HG02642 (cell line): Measurements from ENCODE around the gene PDAP1.
A peak's percentile ranks its signal among the peaks of the same experiment; 100 is the strongest.
"Not testable (repeated sequence)": the region's sequence is repeated elsewhere in the genome, so short reads cannot be mapped to it uniquely, and the experiment has no call there.

Experiments used
- ATAC-seq: cut with Tn5 transposase; IDR thresholded peaks from one replicate; pipeline ENCODE4 v1.9.1; 2021; ENCODE audit warnings: mild to moderate bottlenecking; ENCODE audit not compliant: unreplicated experiment, poor library complexity

PDAP1 gene

DNA sequence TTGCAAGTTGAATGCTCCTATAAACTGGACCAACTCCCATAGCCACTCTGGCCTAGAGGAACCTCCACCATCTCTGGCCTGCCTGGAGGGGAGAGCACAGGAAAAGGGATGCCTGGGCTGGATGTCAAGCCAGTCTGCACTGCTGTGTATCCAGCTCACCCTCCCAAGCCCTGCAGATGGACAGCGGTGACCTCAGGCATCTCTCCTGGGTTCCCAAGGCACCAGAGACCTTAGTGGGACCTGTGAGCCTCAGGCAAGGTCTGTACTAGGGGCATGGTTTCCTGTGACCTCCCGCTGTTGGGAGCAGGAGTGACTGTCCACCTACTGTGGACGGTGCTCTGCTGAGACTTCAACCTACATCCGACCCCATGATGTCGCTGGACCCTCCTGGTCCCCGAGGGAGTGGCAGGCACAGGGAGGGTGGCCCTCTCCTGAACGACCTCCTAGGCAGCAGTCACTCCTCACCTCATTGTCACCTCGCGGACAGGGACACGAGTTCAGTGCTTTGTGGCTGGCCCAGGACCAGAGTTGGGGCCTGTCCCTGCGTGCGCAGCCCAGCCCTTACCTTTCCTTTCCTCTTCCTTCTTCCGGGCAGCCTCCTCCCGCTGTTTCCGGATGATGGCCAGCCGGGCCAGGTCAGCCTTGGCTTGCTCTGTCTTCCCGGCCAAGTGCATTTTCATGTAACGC, 11.0 kb downstream of the PDAP1 start:
- ATAC-seq, result no peak

DNA sequence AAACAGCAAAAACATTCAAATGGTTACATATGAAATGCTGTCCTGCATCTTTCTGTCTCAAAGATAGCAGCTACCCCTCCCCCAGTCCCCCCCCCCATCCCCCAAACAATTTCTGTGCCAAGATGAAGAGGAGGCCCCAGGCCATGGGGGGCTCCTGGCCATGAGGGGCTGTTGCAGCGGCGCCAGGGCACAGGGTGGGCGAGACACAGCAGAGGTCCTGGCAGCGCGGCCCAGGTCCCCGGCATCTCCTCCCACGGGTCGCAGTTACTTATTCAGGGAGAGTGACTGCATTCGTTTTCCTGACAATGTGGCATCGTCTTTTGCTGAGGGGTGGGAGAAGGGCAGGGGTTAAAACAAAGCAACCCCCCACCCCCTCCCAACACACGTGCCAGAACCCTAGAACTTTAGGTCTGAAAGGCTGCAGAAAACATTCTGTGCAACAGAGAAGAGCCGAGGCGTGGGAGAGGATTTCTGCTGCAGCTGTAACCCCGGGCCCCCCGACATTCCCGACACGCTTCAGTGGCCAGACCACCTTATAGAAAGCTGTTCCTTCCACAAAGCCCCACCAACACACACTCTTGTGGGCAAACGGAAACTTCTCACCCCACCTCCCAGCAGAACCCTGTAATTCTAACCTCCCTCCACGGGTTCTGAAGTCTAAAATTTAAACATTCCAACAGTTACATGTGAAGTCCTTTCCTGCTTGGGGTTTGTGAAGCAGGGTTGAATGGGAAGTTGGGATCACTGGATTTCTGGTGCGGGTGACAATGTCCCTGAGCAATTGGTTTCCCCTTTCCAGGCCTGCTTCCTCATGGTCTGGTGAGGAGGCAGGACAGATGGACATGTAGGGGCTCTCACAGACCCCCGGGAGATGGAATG, 11.7 kb downstream of the PDAP1 start:
- no peak for ATAC-seq

DNA sequence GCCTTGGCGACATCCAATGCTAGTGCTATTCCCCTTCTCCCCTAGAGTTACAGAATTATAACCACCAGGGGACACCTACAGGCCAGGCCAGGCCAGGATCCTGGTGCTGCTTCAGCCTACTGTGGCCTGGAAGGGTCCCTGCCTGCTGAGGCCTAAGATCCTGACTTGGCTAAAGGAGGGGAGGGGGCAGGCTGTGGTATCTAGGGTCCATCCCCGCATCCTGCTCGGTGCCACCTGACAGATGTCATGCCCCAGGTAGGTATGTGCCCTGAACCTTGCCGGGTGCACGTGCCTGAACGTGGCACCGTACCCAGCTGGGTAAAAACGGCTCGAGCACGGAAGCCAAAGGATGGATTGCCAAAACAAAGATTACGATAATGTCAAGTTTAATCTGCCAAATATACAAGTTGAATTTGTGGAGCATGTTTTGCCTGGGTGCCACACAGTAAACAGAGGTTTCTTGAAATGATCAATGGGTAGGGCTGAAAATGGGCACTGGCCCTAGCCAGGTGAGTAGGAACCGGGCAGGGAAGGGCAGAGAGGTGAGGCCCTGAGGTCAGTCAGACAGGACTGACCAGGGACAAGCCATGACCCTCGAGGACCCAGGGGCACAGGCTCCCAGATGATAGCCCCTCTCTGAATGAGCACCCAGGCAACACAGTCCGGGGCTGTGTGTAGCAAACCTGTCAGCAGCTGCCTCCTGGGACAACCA, 12.6 kb downstream of the PDAP1 start:
- ATAC-seq, result no peak

DNA sequence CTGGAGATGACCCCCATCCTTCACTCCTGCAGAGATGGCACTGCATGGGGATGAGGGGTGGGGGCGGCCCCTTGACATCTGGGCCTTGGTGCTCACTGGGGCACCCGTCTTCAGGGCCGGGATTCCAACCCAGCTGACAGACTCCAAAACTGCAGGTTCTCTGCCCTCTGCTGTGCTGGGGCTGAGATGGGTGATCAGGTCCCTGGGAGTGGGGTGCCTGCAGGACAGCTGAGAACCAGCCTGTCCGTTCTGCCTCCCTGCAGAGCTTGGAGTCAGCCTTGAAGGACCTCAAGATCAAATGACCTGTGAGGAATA, 14.3 kb downstream of the PDAP1 start:
- no peak for ATAC-seq

DNA sequence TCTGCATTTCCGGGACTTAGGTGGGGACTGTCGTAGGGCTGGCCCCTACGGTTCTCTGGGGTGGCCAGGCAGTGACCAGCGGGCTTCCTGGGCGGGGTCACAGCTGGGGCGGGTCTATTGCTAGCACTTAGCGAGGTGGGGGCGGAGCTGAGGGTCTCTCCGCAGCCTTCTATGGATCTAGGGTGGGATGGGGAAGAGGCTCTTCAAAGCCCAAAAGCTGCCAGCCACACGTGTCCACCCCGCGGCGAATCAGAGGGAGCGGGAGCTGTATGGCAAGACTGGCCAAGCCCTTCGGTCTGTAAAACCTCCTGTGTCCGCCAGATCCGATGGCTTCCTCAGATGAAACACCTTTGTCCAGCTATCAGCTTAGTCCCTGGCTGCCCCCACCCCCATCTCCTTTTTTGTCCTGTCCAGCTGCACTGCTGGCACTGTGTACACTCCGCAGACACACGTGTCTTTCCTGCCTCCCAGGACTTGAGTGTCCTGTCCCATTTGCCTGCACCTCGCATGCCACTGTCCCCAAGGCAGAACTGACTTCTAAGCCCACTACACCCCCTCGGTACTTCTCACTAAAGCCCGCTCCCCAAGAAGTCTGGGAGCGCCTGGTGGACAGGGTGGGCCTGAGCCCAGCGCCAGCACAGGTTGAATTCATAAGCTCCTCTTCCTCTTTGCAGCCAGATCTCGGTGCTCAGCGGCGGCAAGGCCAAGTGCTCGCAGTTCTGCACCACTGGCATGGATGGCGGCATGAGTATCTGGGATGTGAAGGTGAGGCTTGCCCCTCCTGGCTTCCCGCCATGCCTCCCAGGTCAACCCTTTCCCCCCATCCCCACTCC, 14.8 kb downstream of the PDAP1 start:
- ATAC-seq, result peak; percentile 4

DNA sequence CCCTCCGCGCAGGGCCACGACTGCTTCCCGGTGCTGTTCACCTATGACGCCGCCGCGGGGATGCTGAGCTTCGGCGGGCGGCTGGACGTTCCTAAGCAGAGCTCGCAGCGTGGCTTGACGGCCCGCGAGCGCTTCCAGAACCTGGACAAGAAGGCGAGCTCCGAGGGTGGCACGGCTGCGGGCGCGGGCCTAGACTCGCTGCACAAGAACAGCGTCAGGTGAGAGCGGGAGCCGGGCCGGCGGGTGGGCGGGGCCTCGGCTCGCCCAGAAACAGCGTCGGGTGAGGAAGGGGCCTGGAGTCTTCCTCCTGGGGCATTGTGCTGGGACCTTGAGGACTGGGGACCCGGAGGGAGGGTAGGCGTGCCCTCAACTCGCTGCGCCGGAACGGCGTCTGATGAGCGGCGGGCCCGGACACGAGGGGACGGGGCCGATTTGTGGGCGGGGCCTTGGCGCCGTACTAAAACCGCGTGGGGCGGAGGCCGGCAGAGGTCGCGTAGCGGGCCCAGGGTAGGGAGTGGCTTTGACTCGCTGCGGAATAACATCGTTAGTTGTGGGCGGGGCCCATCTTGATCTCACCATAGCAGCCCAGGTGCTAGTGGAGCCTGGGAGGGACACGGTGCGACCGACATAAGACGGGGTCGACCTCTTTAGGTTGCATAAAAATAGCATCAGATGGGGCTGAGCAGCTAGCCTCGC, 15.6 kb downstream of the PDAP1 start:
- peak; percentile 50 for ATAC-seq

DNA sequence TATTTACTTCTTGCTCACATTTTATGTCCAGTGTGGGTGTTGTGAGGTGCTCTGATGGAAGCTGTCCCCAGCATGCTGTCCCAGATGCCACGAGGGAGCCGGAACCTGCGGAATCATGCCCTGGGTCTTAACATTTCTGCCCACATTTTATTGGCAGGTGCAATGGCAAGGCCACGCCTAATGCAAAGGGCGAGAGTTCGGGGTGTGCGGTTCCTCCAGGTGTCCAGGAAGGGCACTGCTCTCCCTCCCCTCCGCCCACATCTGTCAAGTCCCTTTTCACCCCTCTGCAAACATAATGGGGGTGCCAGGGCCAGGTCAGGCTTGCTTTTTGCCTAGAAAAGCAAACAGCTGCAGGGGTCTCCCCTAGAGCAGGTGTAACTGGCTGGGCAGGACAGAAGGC, 16.4 kb downstream of the PDAP1 start:
- ATAC-seq, result no peak

DNA sequence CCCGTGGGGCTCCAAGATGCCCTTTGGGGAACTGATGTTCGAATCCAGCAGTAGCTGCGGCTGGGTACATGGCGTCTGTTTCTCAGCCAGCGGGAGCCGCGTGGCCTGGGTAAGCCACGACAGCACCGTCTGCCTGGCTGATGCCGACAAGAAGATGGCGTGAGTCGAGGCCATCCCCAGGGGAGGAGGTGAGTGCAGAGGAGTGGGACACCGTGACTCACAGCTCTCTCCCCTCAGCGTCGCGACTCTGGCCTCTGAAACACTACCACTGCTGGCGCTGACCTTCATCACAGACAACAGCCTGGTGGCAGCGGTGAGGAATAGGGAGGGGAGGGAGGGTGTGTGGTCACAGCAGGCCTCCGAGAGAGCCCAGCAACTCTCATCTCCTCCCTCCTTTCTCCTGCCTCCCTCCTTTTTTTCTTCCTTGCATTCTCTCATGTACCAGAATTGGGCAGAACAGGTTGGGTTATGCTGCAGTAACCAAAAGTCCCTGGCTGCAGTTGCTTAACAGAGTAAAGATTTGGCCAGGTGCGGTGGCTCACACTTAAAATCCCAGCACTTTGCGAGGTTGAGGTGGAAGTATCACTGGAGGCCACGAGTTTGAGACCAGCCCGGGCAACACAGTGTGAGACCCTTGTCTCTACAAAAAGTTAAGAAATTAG, 17.3 kb downstream of the PDAP1 start:
- no peak for ATAC-seq

DNA sequence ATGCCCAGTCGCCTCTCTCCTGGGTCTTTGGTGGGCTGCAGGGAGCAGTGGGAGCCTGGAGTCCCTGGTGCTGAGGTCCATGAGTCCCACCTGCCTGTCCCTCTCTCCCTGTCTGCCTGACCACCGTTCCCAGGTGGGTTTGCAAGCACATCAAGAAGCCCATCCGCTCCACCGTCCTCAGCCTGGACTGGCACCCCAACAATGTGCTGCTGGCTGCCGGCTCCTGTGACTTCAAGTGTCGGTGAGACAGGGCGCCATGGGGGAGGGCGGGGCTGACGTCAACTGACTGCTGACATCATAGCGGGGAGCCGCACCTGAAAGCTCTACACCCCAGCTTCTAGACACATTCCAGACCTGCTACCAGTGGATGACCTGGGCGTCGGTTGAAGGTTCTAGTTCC, 18.6 kb downstream of the PDAP1 start:
- no peak for ATAC-seq

DNA sequence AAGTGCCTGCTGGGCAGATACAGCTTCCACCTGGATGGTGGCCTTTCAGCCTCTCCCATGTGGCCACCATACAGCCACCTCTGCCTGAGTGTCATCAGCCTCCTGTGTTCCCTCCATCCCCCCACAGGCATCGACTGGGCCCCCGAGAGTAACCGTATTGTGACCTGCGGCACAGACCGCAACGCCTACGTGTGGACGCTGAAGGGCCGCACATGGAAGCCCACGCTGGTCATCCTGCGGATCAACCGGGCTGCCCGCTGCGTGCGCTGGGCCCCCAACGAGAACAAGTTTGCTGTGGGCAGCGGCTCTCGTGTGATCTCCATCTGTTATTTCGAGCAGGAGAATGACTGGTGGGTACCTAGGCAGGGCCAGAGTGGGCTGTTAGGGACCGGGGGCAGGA, 20.5 kb downstream of the PDAP1 start:
- no peak for ATAC-seq

DNA sequence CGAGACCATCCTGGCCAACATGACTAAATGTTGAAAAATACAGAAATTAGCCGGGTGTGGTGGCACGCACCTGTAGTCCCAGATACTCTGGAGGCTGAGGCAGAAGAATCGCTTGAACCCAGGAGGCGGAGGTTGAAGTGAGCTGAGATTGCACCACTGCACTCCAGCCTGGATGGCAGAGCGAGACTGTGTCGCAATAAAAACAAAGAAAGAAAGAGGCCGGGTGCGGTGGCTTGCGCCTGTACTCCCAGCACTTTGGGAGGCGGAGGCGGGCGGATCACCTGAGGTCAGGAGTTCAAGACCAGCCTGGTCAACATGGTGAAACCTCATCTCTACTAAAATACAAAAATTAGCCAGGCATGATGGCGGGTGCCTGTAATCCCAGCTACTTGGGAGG, 21.2 kb downstream of the PDAP1 start:
- ATAC-seq, result not testable (repeated sequence)

DNA sequence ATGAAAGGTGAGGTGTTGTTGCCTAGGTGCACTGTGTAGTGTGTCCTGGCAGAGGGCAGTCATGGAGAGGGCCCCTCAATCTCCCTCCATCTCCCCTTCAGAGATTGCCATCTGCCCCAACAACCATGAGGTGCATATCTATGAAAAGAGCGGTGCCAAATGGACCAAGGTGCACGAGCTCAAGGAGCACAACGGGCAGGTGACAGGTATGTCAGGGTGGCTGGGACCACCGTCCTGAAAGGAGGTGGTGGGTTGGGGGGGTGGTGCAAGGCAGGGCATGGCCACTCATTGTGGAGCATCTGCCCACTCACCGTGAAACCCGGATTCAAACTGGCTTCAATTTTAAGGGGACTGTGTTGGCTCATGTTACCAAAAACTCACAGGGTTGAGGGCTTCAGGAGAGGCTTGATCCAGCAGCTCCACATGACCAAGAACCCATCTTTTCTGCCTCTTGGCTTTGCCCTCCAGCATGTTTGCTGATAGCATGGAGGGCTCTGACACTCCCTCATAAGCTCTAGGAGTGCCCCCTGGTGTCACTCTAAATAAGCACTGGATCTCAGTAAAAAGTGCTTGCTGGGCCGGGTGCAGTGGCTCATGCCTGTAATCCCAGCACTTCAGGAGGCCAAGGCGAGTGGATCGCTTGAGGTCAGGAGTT, 21.7 kb downstream of the PDAP1 start:
- ATAC-seq, result no peak

DNA sequence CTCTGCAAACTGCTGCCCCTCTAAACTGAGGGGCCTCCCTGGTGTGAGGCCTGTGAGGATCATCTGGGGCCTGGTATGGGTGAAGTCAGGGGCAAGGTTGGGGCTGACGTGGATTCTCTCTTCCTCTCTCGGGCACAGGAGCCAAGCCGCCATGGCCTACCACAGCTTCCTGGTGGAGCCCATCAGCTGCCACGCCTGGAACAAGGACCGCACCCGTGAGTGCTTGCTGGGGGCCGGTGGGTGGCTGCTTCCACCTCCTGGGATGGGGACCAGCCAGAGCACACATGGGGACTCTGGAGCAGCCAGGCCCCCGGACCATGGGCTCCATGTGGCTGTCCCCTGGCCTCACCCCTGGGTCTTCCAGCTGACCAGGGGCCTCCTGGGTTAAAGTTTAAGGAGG, 22.8 kb downstream of the PDAP1 start:
- ATAC-seq, result no peak

DNA sequence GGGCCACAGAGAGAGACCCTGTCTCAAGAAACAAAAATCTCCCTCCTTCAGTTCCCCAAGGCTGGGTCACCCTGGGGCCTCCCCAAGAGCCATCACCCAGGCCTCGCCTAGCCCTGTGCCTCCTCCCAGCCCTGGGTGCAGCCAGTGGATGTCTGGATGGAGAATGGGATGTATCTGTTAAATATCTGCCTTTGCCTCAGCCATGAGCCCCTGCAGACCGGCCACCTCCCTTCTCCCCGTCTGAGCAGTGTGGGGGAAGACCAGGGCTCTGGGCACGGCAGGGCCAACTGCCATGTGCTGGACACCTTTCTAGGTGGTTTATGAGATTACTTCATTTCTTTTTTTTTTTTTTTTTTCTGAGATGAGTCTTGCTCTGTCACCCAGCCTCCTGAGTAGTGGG, 23.9 kb downstream of the PDAP1 start:
- no peak for ATAC-seq

DNA sequence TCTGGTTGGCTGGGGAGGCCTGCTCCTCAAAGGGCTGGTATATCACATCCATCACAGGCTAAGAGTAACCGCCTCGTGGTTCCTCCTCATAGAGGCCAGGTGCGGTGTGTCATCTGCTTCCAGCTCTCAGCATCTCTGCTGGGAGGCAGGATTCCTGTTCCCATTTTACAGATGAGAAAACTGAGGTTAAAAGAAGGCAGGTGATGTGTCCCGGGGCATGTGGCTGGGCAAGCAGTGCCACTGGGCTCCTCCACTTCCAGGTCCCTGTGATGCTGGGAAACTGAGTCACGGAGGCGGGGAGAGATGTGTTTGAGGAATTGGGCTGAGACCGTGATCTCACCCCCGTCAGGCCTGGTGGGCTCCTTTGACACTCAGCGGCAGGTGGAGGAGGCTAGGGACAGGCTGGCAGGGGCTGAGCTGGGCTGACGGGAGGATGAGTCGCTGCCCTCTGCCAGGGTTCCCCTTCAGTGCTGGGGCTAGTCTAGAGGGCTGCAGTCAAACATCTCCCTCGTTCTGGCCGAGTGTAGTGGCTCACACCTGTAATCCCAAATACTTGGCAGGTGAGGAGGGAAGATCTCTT, 24.5 kb downstream of the PDAP1 start:
- no peak for ATAC-seq

DNA sequence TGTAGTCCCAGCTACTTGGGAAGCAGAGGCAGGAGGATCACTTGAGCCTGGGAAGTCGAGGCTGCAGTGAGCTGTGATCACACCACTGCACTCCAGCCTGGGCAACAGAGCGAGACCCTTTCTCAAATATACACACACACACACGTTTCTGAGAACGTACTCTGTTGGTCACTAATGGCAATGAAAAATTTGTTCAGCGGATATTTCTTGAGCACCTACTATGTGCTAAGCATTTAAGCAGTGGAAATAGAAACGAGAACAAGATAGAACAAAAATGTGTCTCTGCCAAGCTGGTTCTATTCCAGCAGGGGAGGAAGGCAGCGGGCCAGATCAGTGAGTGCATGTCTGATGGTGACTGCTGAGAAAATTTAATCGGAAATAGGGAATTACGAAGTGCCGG, 25.2 kb downstream of the PDAP1 start:
- ATAC-seq, result no peak

DNA sequence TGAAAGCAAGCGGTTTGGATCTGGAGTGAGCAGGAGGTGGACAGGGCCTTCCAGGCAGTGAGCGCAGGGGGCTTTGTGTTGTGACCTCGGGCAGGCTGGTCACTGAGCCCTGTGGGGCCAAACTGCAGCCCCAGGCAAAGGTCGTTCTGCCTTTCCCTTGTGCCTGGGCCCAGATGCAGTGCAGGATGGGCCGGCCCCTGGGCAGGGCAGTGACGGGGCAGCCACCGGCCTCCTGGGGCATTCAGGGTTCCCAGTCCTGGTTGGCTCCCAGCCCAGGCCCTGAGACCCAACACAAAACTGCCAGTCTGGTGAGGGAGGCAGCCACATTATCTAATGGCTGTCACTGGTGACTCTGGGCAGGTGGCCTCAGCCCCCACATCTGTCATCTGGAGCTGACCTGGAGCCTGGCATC, 26.7 kb downstream of the PDAP1 start:
- no peak for ATAC-seq

DNA sequence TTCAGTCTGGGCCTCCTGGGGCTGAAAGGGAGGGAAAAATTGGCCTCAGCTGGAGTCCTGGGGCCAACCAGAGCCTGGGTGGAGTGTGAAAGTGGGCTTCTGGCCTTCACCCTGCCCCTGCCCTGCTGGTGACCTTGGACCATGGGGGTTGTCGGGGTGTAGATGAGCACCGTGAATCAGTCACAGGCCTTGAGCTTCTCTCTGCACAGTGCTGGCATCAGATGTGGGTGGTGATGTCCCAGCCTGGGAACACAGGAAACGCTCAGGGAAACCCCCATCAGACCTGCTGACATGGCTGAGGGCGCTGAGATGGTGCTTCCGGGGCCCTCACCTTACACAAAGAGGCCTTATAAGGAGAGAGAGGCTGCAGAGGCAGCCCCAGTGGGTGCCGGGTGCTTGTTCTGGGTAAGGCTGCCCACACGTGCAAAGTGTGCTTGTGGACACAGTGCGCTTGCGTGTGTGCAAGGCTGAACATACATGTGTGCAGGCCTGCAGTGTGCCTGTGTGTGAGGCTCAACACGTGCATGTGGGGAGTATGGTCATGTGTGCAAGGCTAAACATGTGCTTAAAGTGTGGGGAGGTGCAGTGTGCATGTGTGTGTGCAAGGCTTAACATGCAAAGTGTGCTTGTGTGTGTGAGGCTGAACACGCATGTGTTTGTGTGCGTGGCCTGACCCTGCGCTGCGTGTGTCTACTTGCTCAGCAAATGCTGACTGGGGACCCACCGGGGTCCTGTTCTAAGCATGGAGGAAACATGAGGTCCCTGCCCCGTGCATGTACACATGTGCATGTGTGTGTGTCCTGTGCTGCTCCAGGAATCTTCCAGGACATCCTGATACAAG, 27.4 kb downstream of the PDAP1 start:
- peak; percentile 76 for ATAC-seq
